ENCODE measurements around the gene FBLN2. TPM values are rescaled to one million over a fixed set of nuclear protein-coding genes. Genes with fewer than 3 reads are reported as not detected.

FBLN2 gene
- total RNA-seq, 4 donors from 2014 or later: 85.9 to 187 (median 117) TPM

DNA sequence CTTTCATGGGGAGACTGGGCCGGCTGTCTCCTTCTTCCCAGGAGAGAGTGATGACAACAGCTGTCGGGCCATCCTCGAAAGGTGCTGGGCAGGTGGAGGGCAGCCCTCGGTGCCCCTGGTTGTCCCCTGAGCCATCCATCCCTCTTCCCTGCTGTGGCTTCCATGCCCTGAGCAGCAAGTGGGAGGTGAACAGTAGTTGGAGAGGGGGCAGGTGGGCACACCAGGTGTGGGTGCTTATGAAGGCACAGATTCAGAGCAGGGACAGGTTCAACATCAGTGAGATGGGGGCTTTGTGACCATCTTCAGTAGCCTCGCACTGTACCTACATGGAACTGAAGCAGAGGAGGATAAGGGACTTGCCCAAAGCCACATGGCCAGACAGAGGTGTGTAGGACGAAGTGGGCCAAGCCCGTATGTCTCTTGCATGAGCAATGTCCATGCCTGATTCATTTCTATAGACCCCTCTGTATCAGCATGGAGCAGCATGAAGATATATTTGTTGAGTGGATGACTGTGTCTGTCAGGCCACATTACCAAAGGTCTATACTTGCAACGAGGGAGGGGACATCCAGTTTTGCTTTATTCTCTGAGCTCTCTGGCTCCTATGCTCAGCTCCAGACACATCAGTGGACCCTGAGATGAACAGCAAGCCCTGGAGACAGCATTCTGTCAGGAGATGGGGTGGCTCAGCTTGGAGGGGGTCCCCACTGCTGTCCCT, 107.8 kb downstream of the FBLN2 start:
- peaks cover 0 to 17% (median 3%) of the 10 kb centered on the region in 3 donors for H3K4me1 ChIP-seq
- H3K27me3 ChIP-seq: peaks cover 66% of the 10 kb centered on the region
- H3K4me3 ChIP-seq: no peak overlapping the region
- H3K27ac ChIP-seq: no peak overlapping the region
- WGBS, 2 donors (ENCODE audit: low coverage in 1 of 2): 76% methylated on average over 4 of the region's 8 CpGs; no CpG with 5 or more reads in 1 of the 2 donors
- no peaks in the 10 kb centered on the region for H3K9me3 ChIP-seq
- no peak for ATAC-seq
- TF ChIP-seq, protein P1, sequence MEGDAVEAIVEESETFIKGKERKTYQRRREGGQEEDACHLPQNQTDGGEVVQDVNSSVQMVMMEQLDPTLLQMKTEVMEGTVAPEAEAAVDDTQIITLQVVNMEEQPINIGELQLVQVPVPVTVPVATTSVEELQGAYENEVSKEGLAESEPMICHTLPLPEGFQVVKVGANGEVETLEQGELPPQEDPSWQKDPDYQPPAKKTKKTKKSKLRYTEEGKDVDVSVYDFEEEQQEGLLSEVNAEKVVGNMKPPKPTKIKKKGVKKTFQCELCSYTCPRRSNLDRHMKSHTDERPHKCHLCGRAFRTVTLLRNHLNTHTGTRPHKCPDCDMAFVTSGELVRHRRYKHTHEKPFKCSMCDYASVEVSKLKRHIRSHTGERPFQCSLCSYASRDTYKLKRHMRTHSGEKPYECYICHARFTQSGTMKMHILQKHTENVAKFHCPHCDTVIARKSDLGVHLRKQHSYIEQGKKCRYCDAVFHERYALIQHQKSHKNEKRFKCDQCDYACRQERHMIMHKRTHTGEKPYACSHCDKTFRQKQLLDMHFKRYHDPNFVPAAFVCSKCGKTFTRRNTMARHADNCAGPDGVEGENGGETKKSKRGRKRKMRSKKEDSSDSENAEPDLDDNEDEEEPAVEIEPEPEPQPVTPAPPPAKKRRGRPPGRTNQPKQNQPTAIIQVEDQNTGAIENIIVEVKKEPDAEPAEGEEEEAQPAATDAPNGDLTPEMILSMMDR (IDR thresholded peaks at IDR 0.05): no peak
- TF ChIP-seq POLR2A (IDR thresholded peaks at IDR 0.05): no peak
- no peak for TF ChIP-seq EP300 (IDR thresholded peaks at IDR 0.05)
- TF ChIP-seq POLR2AphosphoS5 (IDR thresholded peaks at IDR 0.05): no peak
- no peaks in the 10 kb centered on the region for H3K36me3 ChIP-seq

DNA sequence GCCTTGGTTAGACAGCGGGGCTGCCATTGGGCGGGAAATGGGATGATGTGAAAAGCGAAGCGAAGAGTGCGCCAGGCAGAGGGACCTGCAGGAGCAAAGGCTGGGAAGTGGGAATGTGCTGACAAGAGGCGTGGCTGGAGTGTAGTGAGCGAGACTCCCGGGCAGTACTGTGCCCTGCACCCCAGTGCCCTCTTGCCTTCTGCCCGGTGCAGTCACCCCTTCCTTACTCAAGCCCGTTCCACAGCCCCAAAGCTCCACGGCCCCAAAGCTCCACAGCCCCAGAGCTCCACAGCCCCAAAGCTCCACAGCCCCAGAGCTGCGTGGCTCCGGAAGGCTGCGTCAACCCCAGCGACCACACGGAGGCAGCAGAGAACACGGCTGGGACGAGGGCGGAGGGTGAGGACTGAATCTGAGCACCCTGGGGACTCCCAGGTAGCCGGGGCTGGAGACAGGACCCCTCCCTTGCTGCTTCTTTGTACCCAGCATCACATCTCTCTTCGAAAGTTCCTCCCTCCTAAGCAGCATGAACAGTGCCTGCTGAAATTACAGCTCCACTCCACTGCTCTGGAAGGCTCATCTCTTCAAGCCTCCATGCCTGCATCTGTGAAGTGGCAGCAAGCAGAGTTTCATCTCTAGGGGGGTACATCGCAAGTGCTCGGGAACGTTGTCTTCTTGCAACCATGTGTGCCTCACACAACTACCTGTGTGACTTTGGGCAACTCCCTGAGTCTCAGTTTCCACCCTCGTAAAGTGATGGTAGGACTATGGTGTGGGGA, 108.9 kb downstream of the FBLN2 start:
- H3K36me3 ChIP-seq: no peaks in the 10 kb centered on the region
- WGBS, 2 donors (ENCODE audit: low coverage in 1 of 2): 5 to 26% methylated on average over 16 of the region's 25 CpGs
- H3K4me3 ChIP-seq: no peak overlapping the region
- no peak overlapping the region for H3K27ac ChIP-seq
- H3K9me3 ChIP-seq: no peaks in the 10 kb centered on the region
- peak; percentile 70 for ATAC-seq
- TF ChIP-seq POLR2AphosphoS5 (IDR thresholded peaks at IDR 0.05): no peak
- TF ChIP-seq, protein P1 (IDR thresholded peaks at IDR 0.05): peak in 3 of 4 experiments; percentile 49 to 84 (median 61)
- peaks cover 75% of the 10 kb centered on the region for H3K27me3 ChIP-seq
- peaks cover 0 to 17% (median 3%) of the 10 kb centered on the region in 3 donors for H3K4me1 ChIP-seq

DNA sequence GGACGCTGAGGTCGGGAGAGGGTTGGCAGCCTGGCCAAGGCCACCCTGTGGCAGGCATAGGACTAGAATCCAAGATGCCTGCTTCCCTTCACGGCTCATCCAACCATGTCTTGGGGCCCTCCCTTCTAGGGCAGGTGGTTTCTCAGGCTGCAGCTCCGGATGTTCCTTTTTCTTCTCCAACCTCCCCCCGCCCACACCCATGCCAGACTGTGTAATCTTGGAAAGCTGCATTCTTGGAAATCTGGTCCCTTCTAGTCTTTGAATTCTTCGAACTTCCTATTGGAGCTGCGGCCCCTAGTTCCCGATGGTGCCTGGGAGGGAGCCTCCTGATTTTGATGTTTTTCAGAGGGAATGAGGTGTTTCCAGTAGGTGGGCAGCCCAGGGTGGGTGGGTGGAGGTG, 109.8 kb downstream of the FBLN2 start:
- ATAC-seq: no peak
- WGBS, 2 donors (ENCODE audit: low coverage in 1 of 2): 60% methylated on average over 3 of the region's 8 CpGs; no CpG with 5 or more reads in 1 of the 2 donors
- TF ChIP-seq POLR2A (IDR thresholded peaks at IDR 0.05): no peak
- no peak for TF ChIP-seq POLR2AphosphoS5 (IDR thresholded peaks at IDR 0.05)
- no peak for TF ChIP-seq EP300 (IDR thresholded peaks at IDR 0.05)
- TF ChIP-seq, protein P1 (IDR thresholded peaks at IDR 0.05): no peak
- Histone ChIP-seq H3K36me3 (no peaks in the 10 kb centered on the region), H3K4me3 (no peak overlapping the region), H3K27me3 (peaks cover 75% of the 10 kb centered on the region), H3K4me1 (peaks cover 0 to 17% (median 3%) of the 10 kb centered on the region in 3 donors), H3K27ac (no peak overlapping the region), H3K9me3 (no peaks in the 10 kb centered on the region)

DNA sequence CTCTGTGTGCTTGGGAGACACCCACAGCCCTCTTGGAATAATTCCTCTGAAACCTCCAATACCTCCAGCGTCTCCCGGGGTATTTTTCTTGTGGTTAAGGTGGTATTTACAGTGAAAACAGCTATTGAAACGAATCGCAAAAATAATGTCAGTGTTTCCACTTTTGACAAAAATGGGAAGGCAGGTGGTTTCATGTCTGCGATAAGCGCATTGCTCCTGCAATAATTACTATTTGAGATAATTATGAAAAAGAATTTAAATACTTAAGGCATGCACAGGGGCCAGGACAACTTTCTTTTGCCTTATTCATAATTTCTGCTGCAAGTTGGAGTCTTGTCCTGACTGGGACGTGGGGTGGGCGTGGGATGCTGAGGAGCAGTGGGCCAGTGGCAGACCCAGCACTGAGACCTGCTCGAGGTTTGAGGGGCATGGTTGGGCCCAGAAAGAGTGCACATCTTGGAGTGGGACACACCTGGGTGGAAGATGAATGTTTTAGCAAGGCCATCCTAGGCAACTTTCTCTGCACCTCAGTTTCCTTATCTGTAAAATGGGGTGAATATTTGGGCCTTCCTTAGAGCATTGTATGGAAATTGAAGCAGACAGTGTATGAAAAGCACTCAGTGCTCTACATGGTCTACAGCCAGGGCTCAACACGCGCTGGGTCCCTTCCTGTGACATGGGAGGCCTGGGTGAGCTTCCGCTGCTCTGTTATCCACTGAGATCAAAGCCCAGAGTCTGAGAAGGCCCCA, 110.5 kb downstream of the FBLN2 start:
- H3K4me1 ChIP-seq: peaks cover 0 to 17% (median 3%) of the 10 kb centered on the region in 3 donors
- 80 to 88% methylated on average over 8 to 9 of the region's 12 CpGs for WGBS, 2 donors (ENCODE audit: low coverage in 1 of 2)
- no peak overlapping the region for H3K27ac ChIP-seq
- H3K4me3 ChIP-seq: no peak overlapping the region
- no peak for ATAC-seq
- peaks cover 78% of the 10 kb centered on the region for H3K27me3 ChIP-seq
- TF ChIP-seq EP300 (IDR thresholded peaks at IDR 0.05) (no peak), POLR2AphosphoS5 (IDR thresholded peaks at IDR 0.05) (no peak), POLR2A (IDR thresholded peaks at IDR 0.05) (no peak)
- TF ChIP-seq, protein P1 (IDR thresholded peaks at IDR 0.05): no peak
- H3K36me3 ChIP-seq: no peaks in the 10 kb centered on the region
- H3K9me3 ChIP-seq: no peaks in the 10 kb centered on the region

Data from gastroesophageal sphincter (tissue), 4 donors.